GM21825 (cell line): Measurements from ENCODE around the gene CCDC70.

Experiments used
- ATAC-seq: cut with Tn5 transposase; IDR thresholded peaks from one replicate; pipeline ENCODE4 v1.9.1; 2021; ENCODE audit warnings: mild to moderate bottlenecking, moderate library complexity; ENCODE audit not compliant: unreplicated experiment

CCDC70 gene

GRCh38 chr13:51856998-51857397 is 4.8 kb upstream of the CCDC70 start:
- no peak for ATAC-seq

GRCh38 chr13:51858433-51859247 is 3.1 kb upstream of the CCDC70 start:
- ATAC-seq = no peak

GRCh38 chr13:51862957-51863356 is 1.2 kb downstream of the CCDC70 start:
- ATAC-seq = no peak

- no peak for ATAC-seq
Observed at GRCh38 chr13:51865838-51866237, 4.1 kb downstream of the CCDC70 start.

- no peak for ATAC-seq
Observed at GRCh38 chr13:51867062-51867461, 5.3 kb downstream of the CCDC70 start.

- no peak for ATAC-seq
Observed at GRCh38 chr13:51869916-51870315, 8.1 kb downstream of the CCDC70 start.

- ATAC-seq = no peak
Observed at GRCh38 chr13:51870616-51871015, 8.8 kb downstream of the CCDC70 start.

- no peak for ATAC-seq
Observed at GRCh38 chr13:51873117-51873798, 11.5 kb downstream of the CCDC70 start.

- ATAC-seq = no peak
Observed at GRCh38 chr13:51873837-51874236, 12.1 kb downstream of the CCDC70 start.

- ATAC-seq = no peak
Observed at GRCh38 chr13:51874651-51875050, 12.9 kb downstream of the CCDC70 start.

- ATAC-seq = no peak
Observed at GRCh38 chr13:51879133-51879532, 17.4 kb downstream of the CCDC70 start.

- no peak for ATAC-seq
Observed at GRCh38 chr13:51881296-51881695, 19.5 kb downstream of the CCDC70 start.

GRCh38 chr13:51882570-51883225 is 20.9 kb downstream of the CCDC70 start:
- no peak for ATAC-seq

- ATAC-seq = no peak
Observed at GRCh38 chr13:51883226-51883600, 21.4 kb downstream of the CCDC70 start.

- no peak for ATAC-seq
Observed at GRCh38 chr13:51885651-51886050, 23.9 kb downstream of the CCDC70 start.

GRCh38 chr13:51887468-51887867 is 25.7 kb downstream of the CCDC70 start:
- no peak for ATAC-seq

GRCh38 chr13:51892657-51893056 is 30.9 kb downstream of the CCDC70 start:
- ATAC-seq = no peak

- ATAC-seq = no peak
Observed at GRCh38 chr13:51894239-51894638, 32.5 kb downstream of the CCDC70 start.

GRCh38 chr13:51895906-51896888 is 34.4 kb downstream of the CCDC70 start:
- ATAC-seq = no peak

- ATAC-seq = no peak
Observed at GRCh38 chr13:51900471-51900870, 38.7 kb downstream of the CCDC70 start.

- no peak for ATAC-seq
Observed at GRCh38 chr13:51902776-51903175, 41.0 kb downstream of the CCDC70 start.
